DOHH2 (cell line): ENCODE measurements around the gene RIMOC1.
A peak's percentile ranks its signal among the peaks of the same experiment; 100 is the strongest.

ENCODE experiments used
- H3F3A ChIP-seq: fragments of 200-600 bp; sonication (generic), shearing (Covaris generic); 2 replicates; pipeline ENCODE4 v1.6.0; 2016; ENCODE audit warnings: antibody characterized with exemption, mild to moderate bottlenecking; ENCODE audit not compliant: control insufficient read depth, insufficient read depth
- H3K27ac ChIP-seq: fragments of 200-600 bp; sonication (generic); 2 replicates; pipeline ENCODE4 v1.5.1; 2014; ENCODE audit warnings: low read depth, mild to moderate bottlenecking, low read length, moderate library complexity
- H3K27me3 ChIP-seq: fragments of 200-600 bp; sonication (generic); 2 replicates; pipeline ENCODE4 v1.6.1; 2014; ENCODE audit warnings: mild to moderate bottlenecking, low read length, mixed read lengths; ENCODE audit not compliant: control insufficient read depth
- H3K36me3 ChIP-seq: fragments of 200-600 bp; sonication (generic); 2 replicates; pipeline ENCODE4 v1.6.1; 2014; ENCODE audit warnings: mild to moderate bottlenecking, low read length, moderate library complexity, mixed read lengths; ENCODE audit not compliant: control insufficient read depth
- H3K4me1 ChIP-seq: fragments of 200-600 bp; sonication (generic); 2 replicates; pipeline ENCODE4 v1.6.1; 2014; ENCODE audit warnings: mild to moderate bottlenecking, low read length, mixed read lengths; ENCODE audit not compliant: control insufficient read depth
- H3K4me2 ChIP-seq: fragments of 200-600 bp; sonication (generic); 2 replicates; pipeline ENCODE4 v1.6.0; 2014; ENCODE audit warnings: mild to moderate bottlenecking, low read length, moderate library complexity
- H3K4me3 ChIP-seq: fragments of 200-600 bp; sonication (generic); 2 replicates; pipeline ENCODE4 v1.5.1; 2014; ENCODE audit warnings: mild to moderate bottlenecking, low read length, mixed read lengths
- H3K79me2 ChIP-seq: fragments of 200-600 bp; sonication (generic); 2 replicates; pipeline ENCODE4 v1.6.1; 2014; ENCODE audit warnings: mild to moderate bottlenecking, low read length, mixed read lengths; ENCODE audit not compliant: control insufficient read depth
- H3K9me2 ChIP-seq: fragments of 200-600 bp; sonication (generic); replicated peaks from 2 replicates; pipeline ENCODE4 v1.6.1; 2014; ENCODE audit warnings: mild to moderate bottlenecking, low read length, mixed read lengths; ENCODE audit not compliant: control insufficient read depth
- H3K9me3 ChIP-seq: fragments of 200-600 bp; sonication (generic); 2 replicates; pipeline ENCODE4 v1.6.1; 2014; ENCODE audit warnings: antibody characterized with exemption, low read length, mixed read lengths; ENCODE audit not compliant: control insufficient read depth, insufficient read depth
- H4K20me1 ChIP-seq: fragments of 200-600 bp; sonication (generic); 2 replicates; pipeline ENCODE4 v1.6.0; 2014; ENCODE audit warnings: low read depth, mild to moderate bottlenecking, antibody characterized with exemption, low read length, moderate library complexity; ENCODE audit not compliant: control insufficient read depth, insufficient read depth
- CTCF ChIP-seq: fragments of 200-600 bp; sonication (generic); IDR thresholded peaks from one replicate; pipeline ENCODE4 v1.5.1; 2014; ENCODE audit warnings: antibody characterized with exemption, mild to moderate bottlenecking, low read depth, low read length; ENCODE audit not compliant: poor library complexity, severe bottlenecking
- EZH2phosphoT487 ChIP-seq: fragments of 200-600 bp; sonication (generic); IDR thresholded peaks from 2 replicates; pipeline ENCODE4 v1.6.1; 2017; ENCODE audit warnings: borderline replicate concordance, mild to moderate bottlenecking, antibody characterized with exemption, low read length, moderate library complexity, mixed read lengths

The RIMOC1 gene

GRCh38 chr5:41918105-41918504 lies 14.0 kb downstream of the RIMOC1 start:
- Histone ChIP-seq H3K9me3 (no peaks in the 10 kb centered on the region), H3K27ac (no peak overlapping the region), H3K4me3 (no peak overlapping the region), H3K4me1 (peaks cover 26% of the 10 kb centered on the region), H3K36me3 (peaks cover 78% of the 10 kb centered on the region), H3K4me2 (no peak overlapping the region), H3F3A (peaks cover 5% of the 10 kb centered on the region; the same call in 1 of the 2 replicates), H3K9me2 (no peaks in the 10 kb centered on the region), H3K79me2 (no peaks in the 10 kb centered on the region), H3K27me3 (no peaks in the 10 kb centered on the region), H4K20me1 (no peaks in the 10 kb centered on the region)
- TF ChIP-seq EZH2phosphoT487 (no peak), CTCF (no peak)

- Histone ChIP-seq H3K36me3 (peaks cover 52% of the 10 kb centered on the region), H3K4me1 (peaks cover 40% of the 10 kb centered on the region), H3K79me2 (peaks cover 10% of the 10 kb centered on the region), H3K9me2 (no peaks in the 10 kb centered on the region), H3K4me3 (peak overlapping the region; percentile 2; the same call in 1 of the 2 replicates), H3K27me3 (no peaks in the 10 kb centered on the region), H3K27ac (peak overlapping the region; percentile 9; the same call in 1 of the 2 replicates), H3K9me3 (no peaks in the 10 kb centered on the region), H3F3A (peaks cover 17% of the 10 kb centered on the region), H3K4me2 (peak overlapping the region; percentile 38), H4K20me1 (no peaks in the 10 kb centered on the region)
- TF ChIP-seq CTCF (no peak), EZH2phosphoT487 (no peak)
Measured at GRCh38 chr5:41921166-41921565, 17.0 kb downstream of the RIMOC1 start.

- H3K9me3 ChIP-seq = no peaks in the 10 kb centered on the region
- no peak overlapping the region for H3K4me3 ChIP-seq
- H3K27ac ChIP-seq = 0 out of 2 replicates have a peak overlapping the region, but pooled peaks have one; percentile 5
- peak overlapping the region; percentile 12; the same call in 1 of the 2 replicates for H3K4me2 ChIP-seq
- no peaks in the 10 kb centered on the region for H3K27me3 ChIP-seq
- peaks cover 15% of the 10 kb centered on the region for H3K79me2 ChIP-seq
- H4K20me1 ChIP-seq = no peaks in the 10 kb centered on the region
- H3K36me3 ChIP-seq = peaks cover 46% of the 10 kb centered on the region
- H3K9me2 ChIP-seq = no peaks in the 10 kb centered on the region
- peaks cover 17% of the 10 kb centered on the region for H3F3A ChIP-seq
- TF ChIP-seq EZH2phosphoT487 (no peak), CTCF (no peak)
- H3K4me1 ChIP-seq = peaks cover 46% of the 10 kb centered on the region
Measured at GRCh38 chr5:41921874-41922273, 17.7 kb downstream of the RIMOC1 start.

GRCh38 chr5:41924526-41924871 lies 20.4 kb downstream of the RIMOC1 start:
- H3F3A ChIP-seq = peaks cover 17% of the 10 kb centered on the region
- no peaks in the 10 kb centered on the region for H3K27me3 ChIP-seq
- H3K36me3 ChIP-seq = peaks cover 29% of the 10 kb centered on the region
- peaks cover 45% of the 10 kb centered on the region for H3K4me1 ChIP-seq
- peak overlapping the region; percentile 92 for H3K4me3 ChIP-seq
- peak overlapping the region; percentile 70 for H3K27ac ChIP-seq
- TF ChIP-seq CTCF = no peak
- no peak for TF ChIP-seq EZH2phosphoT487
- H3K79me2 ChIP-seq = peaks cover 22% of the 10 kb centered on the region
- H3K9me2 ChIP-seq = no peaks in the 10 kb centered on the region
- H3K9me3 ChIP-seq = no peaks in the 10 kb centered on the region
- H4K20me1 ChIP-seq = no peaks in the 10 kb centered on the region
- peak overlapping the region; percentile 94 for H3K4me2 ChIP-seq
